ENCODE data around the gene SH3TC1. TPM values are rescaled to one million over a fixed set of nuclear protein-coding genes. Genes with fewer than 3 reads are reported as not detected.
A peak's percentile ranks its signal among the peaks of the same experiment; 100 is the strongest.

Gene SH3TC1
- total and polyA plus RNA-seq, 2 donors from 2014 or later, result 43.1 to 127 TPM

DNA sequence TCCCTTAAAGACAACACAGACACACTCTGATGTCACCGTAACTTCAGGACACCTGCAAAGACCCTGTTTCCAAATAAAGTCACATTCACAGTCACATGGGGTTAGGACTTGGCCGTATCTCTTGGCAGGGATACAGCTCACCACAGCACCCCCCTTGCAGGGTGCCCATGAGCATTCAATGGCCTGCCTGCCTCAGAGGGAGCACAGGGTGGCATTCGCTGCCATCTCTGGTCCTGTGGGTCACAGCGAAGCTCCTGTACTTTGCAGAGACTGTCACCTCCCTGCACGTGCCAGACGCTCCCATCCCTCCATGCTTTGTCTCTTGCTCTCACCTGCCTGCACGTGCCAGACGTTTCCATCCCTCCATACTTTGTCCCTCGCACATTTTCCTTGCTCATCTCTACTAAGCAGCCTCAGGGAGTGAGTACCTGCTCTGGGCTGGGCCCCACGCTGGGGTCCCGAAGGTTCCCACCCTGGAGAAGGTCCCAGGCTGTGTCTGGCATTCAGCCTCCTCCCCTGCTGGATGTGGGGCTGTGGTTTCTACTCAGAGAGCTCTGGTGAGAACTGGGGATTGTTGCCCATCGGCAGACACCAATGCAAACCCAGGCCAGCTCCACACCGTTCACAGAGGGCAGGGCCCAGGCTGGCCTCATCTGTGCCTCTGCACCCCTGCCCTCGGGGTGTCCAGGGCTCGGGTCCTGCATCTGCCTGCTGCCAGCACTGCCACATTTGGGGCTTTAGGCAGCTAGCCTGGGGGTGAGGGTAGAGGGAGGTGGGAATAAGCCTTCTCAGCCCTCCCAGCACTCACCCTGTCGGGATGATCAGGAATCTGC is 86.3 kb downstream of the SH3TC1 start:
- H3K27ac ChIP-seq (ENCODE audit: low read depth in 2 of 2, low read length in 2 of 2), result no peak overlapping the region
- no peaks in the 10 kb centered on the region for H3K4me1 ChIP-seq (ENCODE audit: control insufficient read depth in 2 of 3, insufficient read depth in 2 of 3, low read depth in 1 of 3, low read length in 3 of 3)
- intact Hi-C loops (cut with DNase I), result no loop called here
- FAIRE-seq (no peak), DNase-seq (peak in 2 of 5 donors; percentile 26 to 58)
- H3K9ac ChIP-seq (ENCODE audit: low read length in 3 of 3), result no peak overlapping the region
- H3K9me3 ChIP-seq (ENCODE audit: control insufficient read depth in 2 of 3, insufficient read depth in 1 of 3, low read length in 3 of 3), result no peaks in the 10 kb centered on the region
- no peaks in the 10 kb centered on the region for H3K27me3 ChIP-seq (ENCODE audit: control insufficient read depth, insufficient read depth, low read length)
- no peaks in the 10 kb centered on the region for H3K36me3 ChIP-seq (ENCODE audit: control insufficient read depth in 2 of 3, insufficient read depth in 3 of 3, low read length in 3 of 3)
- TF ChIP-seq, protein P1, sequence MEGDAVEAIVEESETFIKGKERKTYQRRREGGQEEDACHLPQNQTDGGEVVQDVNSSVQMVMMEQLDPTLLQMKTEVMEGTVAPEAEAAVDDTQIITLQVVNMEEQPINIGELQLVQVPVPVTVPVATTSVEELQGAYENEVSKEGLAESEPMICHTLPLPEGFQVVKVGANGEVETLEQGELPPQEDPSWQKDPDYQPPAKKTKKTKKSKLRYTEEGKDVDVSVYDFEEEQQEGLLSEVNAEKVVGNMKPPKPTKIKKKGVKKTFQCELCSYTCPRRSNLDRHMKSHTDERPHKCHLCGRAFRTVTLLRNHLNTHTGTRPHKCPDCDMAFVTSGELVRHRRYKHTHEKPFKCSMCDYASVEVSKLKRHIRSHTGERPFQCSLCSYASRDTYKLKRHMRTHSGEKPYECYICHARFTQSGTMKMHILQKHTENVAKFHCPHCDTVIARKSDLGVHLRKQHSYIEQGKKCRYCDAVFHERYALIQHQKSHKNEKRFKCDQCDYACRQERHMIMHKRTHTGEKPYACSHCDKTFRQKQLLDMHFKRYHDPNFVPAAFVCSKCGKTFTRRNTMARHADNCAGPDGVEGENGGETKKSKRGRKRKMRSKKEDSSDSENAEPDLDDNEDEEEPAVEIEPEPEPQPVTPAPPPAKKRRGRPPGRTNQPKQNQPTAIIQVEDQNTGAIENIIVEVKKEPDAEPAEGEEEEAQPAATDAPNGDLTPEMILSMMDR (IDR thresholded peaks at IDR 0.05; ENCODE audit: borderline replicate concordance, extremely low read depth, insufficient read depth), result no peak
- no peak overlapping the region for H3K4me3 ChIP-seq (ENCODE audit: low read length in 3 of 3)

DNA sequence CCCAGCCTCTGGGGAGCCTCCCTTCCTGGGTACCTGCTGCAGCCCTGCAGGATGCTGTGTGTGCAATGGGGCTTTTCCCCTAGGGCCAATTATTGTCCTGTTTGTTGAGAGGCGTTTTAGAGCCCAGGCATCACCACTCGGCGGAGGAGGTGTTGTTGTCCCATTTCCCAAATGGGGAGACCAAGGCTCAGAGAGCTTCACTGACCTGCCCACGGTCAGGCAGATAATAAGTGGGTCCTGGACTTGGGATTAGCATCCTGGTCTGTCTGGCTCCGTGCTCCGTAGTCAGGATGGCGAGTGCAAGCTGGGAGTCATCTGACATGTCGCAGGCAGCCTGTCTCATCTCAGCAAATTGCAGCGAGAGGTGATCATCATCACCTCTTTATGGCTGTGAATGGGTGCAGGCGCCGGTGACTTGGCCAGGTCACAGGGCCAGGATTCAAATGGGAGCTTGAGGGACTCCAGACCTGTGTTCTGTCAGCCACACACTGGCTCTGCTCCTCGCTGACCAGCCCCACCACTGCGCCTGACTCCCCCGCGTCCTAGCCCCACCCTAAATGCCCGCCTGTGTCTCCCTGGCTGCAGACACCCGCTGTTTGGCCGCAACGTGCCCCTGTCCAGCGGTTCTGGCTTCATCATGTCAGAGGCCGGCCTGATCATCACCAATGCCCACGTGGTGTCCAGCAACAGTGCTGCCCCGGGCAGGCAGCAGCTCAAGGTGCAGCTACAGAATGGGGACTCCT is 87.1 kb downstream of the SH3TC1 start:
- H3K9ac ChIP-seq (ENCODE audit: low read length in 3 of 3), result no peak overlapping the region
- DNase-seq (peak in 2 of 5 donors; percentile 31 to 55), FAIRE-seq (no peak)
- TF ChIP-seq, protein P1 (IDR thresholded peaks at IDR 0.05; ENCODE audit: borderline replicate concordance, extremely low read depth, insufficient read depth), result no peak
- no peaks in the 10 kb centered on the region for H3K27me3 ChIP-seq (ENCODE audit: control insufficient read depth, insufficient read depth, low read length)
- H3K9me3 ChIP-seq (ENCODE audit: control insufficient read depth in 2 of 3, insufficient read depth in 1 of 3, low read length in 3 of 3), result no peaks in the 10 kb centered on the region
- H3K4me3 ChIP-seq (ENCODE audit: low read length in 3 of 3), result no peak overlapping the region
- no peak overlapping the region for H3K27ac ChIP-seq (ENCODE audit: low read depth in 2 of 2, low read length in 2 of 2)
- intact Hi-C loops (cut with DNase I), result no loop called here
- H3K4me1 ChIP-seq (ENCODE audit: control insufficient read depth in 2 of 3, insufficient read depth in 2 of 3, low read depth in 1 of 3, low read length in 3 of 3), result no peaks in the 10 kb centered on the region
- H3K36me3 ChIP-seq (ENCODE audit: control insufficient read depth in 2 of 3, insufficient read depth in 3 of 3, low read length in 3 of 3), result no peaks in the 10 kb centered on the region

GRCh38 chr4:8286719-8287342 is 87.7 kb downstream of the SH3TC1 start:
- no peaks in the 10 kb centered on the region for H3K27me3 ChIP-seq (ENCODE audit: control insufficient read depth, insufficient read depth, low read length)
- intact Hi-C loops (cut with DNase I), result no loop called here
- TF ChIP-seq, protein P1 (IDR thresholded peaks at IDR 0.05; ENCODE audit: borderline replicate concordance, extremely low read depth, insufficient read depth), result no peak
- H3K27ac ChIP-seq (ENCODE audit: low read depth in 2 of 2, low read length in 2 of 2), result no peak overlapping the region
- no peak overlapping the region for H3K4me3 ChIP-seq (ENCODE audit: low read length in 3 of 3)
- H3K9ac ChIP-seq (ENCODE audit: low read length in 3 of 3), result no peak overlapping the region
- H3K4me1 ChIP-seq (ENCODE audit: control insufficient read depth in 2 of 3, insufficient read depth in 2 of 3, low read depth in 1 of 3, low read length in 3 of 3), result no peaks in the 10 kb centered on the region
- H3K9me3 ChIP-seq (ENCODE audit: control insufficient read depth in 2 of 3, insufficient read depth in 1 of 3, low read length in 3 of 3), result no peaks in the 10 kb centered on the region
- H3K36me3 ChIP-seq (ENCODE audit: control insufficient read depth in 2 of 3, insufficient read depth in 3 of 3, low read length in 3 of 3), result no peaks in the 10 kb centered on the region
- DNase-seq (peak in 2 of 5 donors; percentile 27 to 43), FAIRE-seq (no peak)
